Stimulated activated CD4-positive, alpha-beta T cell treated with anti-CD3 and anti-CD28 coated beads, Interleukin-1b, Interleukin-23, amount 100 ng/mL, for 4 hours (primary cell): ENCODE results near the gene RABGAP1L.

Experiments used
- DNase-seq, 2 donors: peaks; one replicate each; pipeline ENCODE4 v3.0.0-alpha.2; 2020; ENCODE audit warnings: low read depth in 2 of 2

The RABGAP1L gene

DNA sequence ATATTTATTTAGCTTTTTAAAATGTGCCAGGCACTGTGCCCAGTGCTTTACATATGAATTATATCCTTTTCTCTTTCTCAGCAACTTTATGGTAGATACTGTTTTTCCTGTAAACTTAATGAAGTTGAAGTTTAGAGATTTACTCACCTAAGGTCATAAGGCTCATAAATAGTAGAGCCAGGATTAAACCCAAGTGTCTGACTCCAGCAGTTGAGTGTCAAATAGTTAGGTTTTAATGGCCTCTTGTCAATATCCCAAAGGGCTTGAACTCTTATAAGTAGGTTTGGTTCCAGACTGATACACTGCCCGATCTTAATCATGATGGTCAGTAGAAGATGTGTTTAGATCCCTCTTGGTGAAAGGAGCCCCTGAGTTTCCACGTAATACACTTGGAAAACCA lies 37.8 kb downstream of the RABGAP1L start:
- DNase-seq = no peak

DNA sequence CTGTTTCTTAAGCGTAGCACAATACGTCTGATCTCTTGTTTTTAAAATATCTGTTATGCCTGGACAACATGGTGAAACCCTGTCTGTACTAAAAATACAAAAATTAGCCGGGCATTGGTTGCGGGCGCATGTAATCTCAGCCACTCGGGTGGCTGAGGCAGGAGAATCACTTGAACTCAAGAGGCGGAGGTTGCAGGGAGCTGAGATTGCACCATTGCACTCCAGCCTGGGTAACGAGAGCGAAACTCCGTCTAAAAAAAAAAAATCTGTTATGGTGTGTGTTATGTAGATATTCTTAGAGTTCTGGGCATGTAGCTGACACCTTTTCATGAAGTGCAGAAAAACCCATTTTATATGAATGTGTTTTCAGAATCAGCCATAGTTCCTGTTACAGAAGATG lies 38.2 kb downstream of the RABGAP1L start:
- no peak for DNase-seq

GRCh38 chr1:174198202-174198601 lies 38.9 kb downstream of the RABGAP1L start:
- DNase-seq = no peak

- DNase-seq = no peak
Measured at GRCh38 chr1:174200746-174201145, 41.4 kb downstream of the RABGAP1L start.

DNA sequence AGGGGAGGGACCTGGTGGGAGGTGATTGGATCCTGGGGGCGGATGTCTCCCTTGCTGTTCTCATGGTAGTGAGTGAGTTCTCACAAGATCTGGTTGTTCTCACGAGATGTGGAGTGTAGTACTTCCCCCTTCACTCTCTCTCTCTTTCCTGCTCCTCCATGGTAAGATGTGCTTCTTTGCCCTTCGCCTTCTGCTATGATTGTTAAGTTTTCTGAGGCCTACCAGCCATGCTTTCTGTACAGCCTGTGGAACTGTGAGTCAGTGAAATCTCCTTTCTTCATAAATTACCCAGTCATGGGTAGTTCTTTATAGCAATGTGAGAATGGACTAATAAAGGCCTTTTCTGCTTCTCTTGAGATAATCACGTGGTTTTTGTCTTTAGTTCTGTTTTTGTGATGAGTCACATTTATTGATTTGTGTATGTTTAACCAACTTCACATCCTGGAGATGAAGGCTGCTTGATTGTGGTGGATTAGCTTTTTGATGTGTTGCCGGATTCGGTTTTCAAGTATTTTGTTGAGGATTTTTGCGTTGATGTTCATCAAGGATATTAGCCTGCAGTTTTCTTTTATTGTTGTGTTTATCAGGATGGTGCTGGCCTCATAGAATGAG lies 45.5 kb downstream of the RABGAP1L start:
- DNase-seq = no peak

- no peak for DNase-seq
Measured at GRCh38 chr1:174206148-174206836, 47.0 kb downstream of the RABGAP1L start.

GRCh38 chr1:174209347-174210187 lies 50.2 kb downstream of the RABGAP1L start:
- DNase-seq = no peak

- no peak for DNase-seq
Measured at GRCh38 chr1:174211486-174211885, 52.2 kb downstream of the RABGAP1L start.

DNA sequence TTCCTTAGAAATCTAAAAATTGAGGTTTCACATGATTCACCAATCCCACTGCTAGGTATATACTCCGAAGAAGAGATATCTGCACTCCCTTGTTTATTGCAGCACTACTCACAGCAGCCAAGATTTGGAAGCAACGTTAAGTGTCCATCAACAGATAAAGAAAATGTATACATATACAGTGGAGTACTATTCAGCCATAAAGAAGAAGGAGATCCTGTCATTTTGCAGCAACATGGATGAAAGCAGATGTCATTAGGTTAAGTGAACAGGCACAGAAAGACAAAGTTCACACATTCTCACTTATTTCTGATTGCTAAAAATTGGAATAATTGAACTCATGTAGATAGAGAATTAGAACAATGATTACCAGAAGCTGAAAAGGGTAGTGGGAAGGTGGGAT lies 56.4 kb downstream of the RABGAP1L start:
- no peak for DNase-seq

DNA sequence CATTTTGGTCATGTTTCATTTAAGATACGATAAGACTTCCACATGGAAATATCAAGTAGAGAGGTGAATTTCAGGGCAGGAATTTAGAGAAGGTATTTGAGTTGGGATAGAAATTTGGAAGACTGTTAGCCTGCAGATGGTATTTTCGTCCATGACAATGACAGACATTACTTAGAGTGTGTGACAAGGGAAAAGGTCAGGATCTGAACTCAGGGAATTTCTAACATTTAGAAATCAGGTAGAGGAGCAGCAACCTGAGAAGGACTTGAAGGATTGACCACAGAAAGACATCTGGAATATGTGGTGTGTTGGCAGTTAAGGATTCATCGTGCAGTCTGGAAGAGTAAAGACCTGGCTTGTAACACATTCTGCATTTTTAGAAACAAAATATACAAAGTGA lies 57.9 kb downstream of the RABGAP1L start:
- no peak for DNase-seq

- no peak for DNase-seq
Measured at GRCh38 chr1:174217787-174218574, 58.7 kb downstream of the RABGAP1L start.

DNA sequence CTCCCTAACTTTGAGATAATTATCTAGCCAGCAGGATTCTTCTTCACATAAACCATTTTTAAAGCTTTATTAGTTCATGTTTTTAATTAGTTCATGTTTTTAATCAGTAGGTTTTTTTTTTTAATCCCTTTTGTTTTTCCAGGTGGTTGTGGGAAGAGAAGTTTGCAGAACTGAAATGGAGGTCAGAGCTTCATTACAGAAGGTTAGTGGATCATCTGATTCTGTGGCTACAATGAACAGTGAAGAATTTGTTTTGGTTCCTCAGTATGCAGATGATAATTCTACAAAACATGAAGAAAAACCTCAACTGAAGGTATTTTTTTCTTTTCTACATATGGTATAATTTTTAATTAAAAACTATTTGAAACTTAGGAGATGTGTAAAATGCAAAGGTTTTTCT lies 59.7 kb downstream of the RABGAP1L start:
- no peak for DNase-seq

DNA sequence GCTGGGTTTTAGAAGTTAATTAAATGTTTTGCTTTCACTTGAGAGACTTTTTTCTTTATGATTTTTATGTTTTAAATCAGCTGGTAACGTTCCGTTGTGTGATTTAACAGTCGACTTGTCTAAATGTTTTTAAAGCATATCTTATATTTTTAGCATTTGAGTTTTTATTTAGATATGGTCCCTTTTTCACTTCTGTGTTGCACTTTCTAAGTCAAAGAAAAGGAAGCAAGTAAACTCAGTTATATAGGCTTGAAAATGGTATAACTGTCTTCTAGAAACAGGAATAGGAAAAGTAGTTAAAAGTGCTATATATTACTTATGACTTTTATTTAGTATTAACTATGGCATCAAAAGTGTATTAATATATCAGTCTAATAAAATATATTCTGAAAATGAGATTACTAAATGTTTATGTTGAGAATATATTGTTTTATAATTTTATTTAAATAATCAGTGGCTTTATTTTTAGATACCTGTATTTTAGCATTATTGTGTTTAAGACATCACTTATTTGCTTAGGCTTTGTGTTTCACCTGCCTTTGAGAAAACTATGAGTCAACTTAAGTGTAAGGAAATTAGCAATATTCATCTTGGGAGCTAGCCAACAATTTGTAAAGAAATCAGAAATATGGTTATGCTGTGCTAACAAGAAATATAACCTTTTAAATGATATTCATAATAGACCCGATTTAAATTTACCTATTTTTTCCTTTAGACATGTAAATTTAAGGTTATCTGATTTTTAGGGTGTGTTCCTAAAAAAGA lies 60.5 kb downstream of the RABGAP1L start:
- no peak for DNase-seq

DNA sequence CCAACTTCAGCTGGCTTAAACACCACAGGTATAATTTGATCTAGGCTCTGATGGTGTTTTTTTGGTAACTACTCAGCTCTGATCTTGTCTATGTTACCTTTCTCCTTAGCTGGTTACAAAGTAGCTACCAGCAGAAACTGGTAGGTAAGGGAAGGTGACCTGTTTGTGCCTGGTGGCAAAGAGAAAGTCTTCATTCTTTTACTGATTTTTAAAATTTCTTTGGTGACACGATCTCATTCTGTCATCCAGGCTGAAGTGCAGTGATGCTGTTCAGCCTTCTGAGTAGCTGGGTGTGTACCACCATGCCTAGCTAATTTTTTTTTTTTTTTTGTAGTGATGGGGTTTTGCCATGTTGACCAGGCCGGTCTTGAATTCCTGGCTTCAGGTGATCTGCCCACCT lies 62.4 kb downstream of the RABGAP1L start:
- DNase-seq = no peak

DNA sequence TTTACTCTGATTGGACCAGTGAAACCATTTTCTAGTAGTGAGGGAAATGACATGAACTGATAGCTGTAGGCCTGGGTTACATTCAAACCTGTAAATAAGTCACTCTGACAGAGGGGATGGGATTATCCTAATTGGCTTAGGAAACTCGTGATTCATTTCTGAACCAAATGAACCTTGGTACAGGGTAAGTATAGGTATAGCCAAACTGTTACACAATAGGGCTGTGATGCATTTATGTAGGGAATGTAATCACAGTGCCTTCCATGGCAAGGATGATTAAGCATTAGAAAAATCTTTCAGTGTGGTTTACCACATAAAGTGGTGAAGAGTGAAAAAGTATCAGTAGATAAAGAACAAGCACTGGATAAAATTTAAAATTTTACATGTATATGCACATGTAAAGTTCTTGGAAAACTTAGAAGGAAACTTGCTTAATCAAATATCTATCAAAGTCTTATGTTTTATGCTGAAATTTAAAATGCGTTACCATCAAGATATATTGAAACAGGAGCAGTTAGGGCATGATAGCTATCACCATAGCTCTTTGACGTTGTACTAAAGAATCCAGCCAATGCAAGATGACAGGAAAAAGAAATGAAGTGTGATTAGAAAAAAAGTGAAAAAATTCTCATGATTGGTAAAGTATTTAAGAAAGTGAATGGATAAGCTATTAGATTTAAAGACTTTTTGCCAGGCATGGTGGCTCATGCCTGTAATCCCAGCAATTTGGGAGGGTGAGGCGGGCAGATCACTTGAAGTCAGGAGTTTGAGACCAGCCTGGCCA lies 63.0 kb downstream of the RABGAP1L start:
- no peak for DNase-seq

- DNase-seq = no peak
Measured at GRCh38 chr1:174224641-174225040, 65.3 kb downstream of the RABGAP1L start.

- DNase-seq = no peak
Measured at GRCh38 chr1:174225499-174226204, 66.3 kb downstream of the RABGAP1L start.

DNA sequence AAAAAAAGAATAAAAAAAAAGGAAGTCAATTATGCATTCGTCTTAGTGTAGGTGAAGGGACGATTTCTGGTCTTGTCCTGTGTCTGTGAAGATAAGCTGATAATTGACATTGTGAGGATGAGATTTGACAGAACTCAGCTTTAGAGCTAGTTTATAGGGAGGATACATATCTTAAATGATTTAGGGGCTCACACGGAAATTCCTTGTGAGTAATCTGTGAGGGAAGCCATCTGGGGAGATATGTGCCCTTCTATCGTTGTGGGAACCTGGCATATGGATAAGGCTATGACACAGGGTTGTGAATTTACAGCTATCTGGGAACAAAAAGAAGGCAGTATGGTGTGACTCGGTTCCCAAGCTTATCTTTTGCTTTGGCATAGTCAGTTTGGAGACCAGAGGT lies 71.1 kb downstream of the RABGAP1L start:
- DNase-seq = no peak

DNA sequence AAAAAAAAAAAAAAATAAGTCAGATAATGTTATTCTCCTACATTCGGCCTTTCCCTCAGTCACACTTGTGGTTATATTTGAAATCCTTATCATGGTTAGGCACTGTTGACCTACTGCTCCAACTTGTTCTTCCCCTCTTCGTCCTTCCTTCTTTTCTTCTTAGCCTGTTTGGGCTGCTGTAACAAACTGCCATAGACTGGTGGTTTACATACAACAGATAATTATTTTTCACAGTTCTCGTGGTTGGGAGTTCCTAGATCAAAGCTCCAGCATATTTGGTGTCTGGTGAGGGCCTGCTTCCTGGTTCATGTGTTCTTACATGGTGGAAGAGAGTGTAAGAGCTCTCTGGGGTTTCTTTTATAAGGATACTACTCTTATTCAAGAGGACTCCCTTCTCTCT lies 73.4 kb downstream of the RABGAP1L start:
- no peak for DNase-seq
